Pancreas (tissue), 10 donors: Measurements from ENCODE around the gene SYNCRIP. TPM values are rescaled to one million over a fixed set of nuclear protein-coding genes. Genes with fewer than 3 reads are reported as not detected.

Experiments used
- ATAC-seq, 4 donors: fragments of 200-7000 bp; cut with Tn5 transposase; one replicate each; pipeline versions ENCODE4 v1.8.0 to v1.9.1; 2020; ENCODE audit warnings: mild to moderate bottlenecking in 4 of 4, moderate library complexity in 4 of 4
- DNase-seq, 6 donors: peaks; one replicate each; pipeline ENCODE4 v3.0.0-alpha.2; 2020
- FAIRE-seq: peaks from 2 replicates; lab custom pipeline; 2012; peaks lifted over from hg19 to GRCh38; lab: Jason Lieb, UNC
- H3K27ac ChIP-seq, 4 donors: fragments of 200-600 bp; sonication (generic); 1 replicate in 3 of 4; 2 replicates in 1 of 4; pipeline versions ENCODE4 v1.5.0 to v1.8.0; 2020
- H3K27me3 ChIP-seq, 4 donors: fragments of 200-600 bp; one replicate each; pipeline ENCODE4 v1.8.0; 2021
- H3K36me3 ChIP-seq, 3 donors: fragments of 200-600 bp; sonication (generic) in 1 of 3; one replicate each; pipeline versions ENCODE4 v1.5.0 to v1.8.0; 2020 to 2021
- H3K4me1 ChIP-seq, 3 donors: fragments of 200-600 bp; one replicate each; pipeline ENCODE4 v1.8.0; 2021
- H3K4me3 ChIP-seq, 4 donors: fragments of 200-600 bp; sonication (generic) in 2 of 4; one replicate each; pipeline versions ENCODE4 v1.5.0 to v1.8.0; 2020 to 2021
- H3K9me3 ChIP-seq, 4 donors: fragments of 200-600 bp; one replicate each; pipeline ENCODE4 v1.8.0; 2021
- CTCF ChIP-seq, 4 donors: fragments of 200-600 bp; sonication (generic) in 3 of 4; IDR thresholded peaks; one replicate each; pipeline versions ENCODE4 v1.5.0 to v1.8.0; 2021; ENCODE audit warnings: antibody characterized with exemption in 4 of 4
- WGBS, 2 donors: extraction: QIAGEN DNeasy Blood & Tissue Kit; methylation state at CpG; one replicate each; pipeline ENCODE4 v1.1.7; 2013; 5-methylcytosine and 5-hydroxymethylcytosine counted together
- intact Hi-C, 3 donors: fragments of 100-400 bp; cut with DNase I; formaldehyde crosslinking; loops; one replicate each; pipeline versions ENCODE4 v1.11.1 to v1.14.2; 2022
- polyA plus RNA-seq, 2 donors: library from polyadenylated mRNA; stranded (reverse); fragments of 200-250 nt; gene quantifications; one replicate each; pipeline ENCODE4 v1.2.3, GENCODE V29; 2013
- total RNA-seq, 6 donors: library from RNA; stranded (reverse); fragmentation: NEBNext Ultra II Directional in 4 of 6; extraction: Animal tissue kit (Norgen Biotek cat#: 25700) in 4 of 6; gene quantifications; one replicate each; pipeline versions ENCODE4 v1.2.1 to v1.2.4, GENCODE V29; 2021 to 2023
- donor health status: healthy with polysubstance abuse.
- donor health status: DM: no; HTN: no; CAD: no; lungs with moderate emphysema.
- donor health status: DM: no; HTN: no; CAD: no.
- donor health status: control.
- donor health status: control.
- donor health status: Bipolar disorder and iron deficiency.
- donor health status: DM: yes; HTN: yes; CAD: no.
- donor health status: DM: no; HTN: no; CAD: no.
- donor health status: DM: no; HTN: no; CAD: no.
- donor health status: DM: yes; HTN: yes; CAD: no.

The SYNCRIP gene
- total and polyA plus RNA-seq, 8 donors = 14.6 to 48.9 (median 34.9) TPM

- H3K4me3 ChIP-seq = no peak overlapping the region
- ATAC-seq = no peak
- no peak for FAIRE-seq
- no peak overlapping the region for H3K27ac ChIP-seq
- H3K4me1 ChIP-seq = peaks cover 3 to 7% (median 4%) of the 10 kb centered on the region in 3 donors
- no peaks in the 10 kb centered on the region for H3K27me3 ChIP-seq
- TF ChIP-seq CTCF (IDR thresholded peaks at IDR 0.05) = no peak
- H3K9me3 ChIP-seq = no peaks in the 10 kb centered on the region
- DNase-seq = no peak
- H3K36me3 ChIP-seq = no peaks in the 10 kb centered on the region
- intact Hi-C loops = loop anchor here in 2 of 3 donors (5.0 kb wide), 1 partner anchor 32 kb away; the partner anchor contains the start of gene SYNCRIP (in 2 of the 2)
Observed at GRCh38 chr6:85674604-85675003, 31.9 kb upstream of the SYNCRIP start.

- ATAC-seq (no peak), FAIRE-seq (no peak)
Observed at GRCh38 chr6:85673198-85674139, 30.8 kb upstream of the SYNCRIP start.

GRCh38 chr6:85672623-85673022 lies 29.9 kb upstream of the SYNCRIP start:
- FAIRE-seq (no peak), ATAC-seq (no peak), DNase-seq (no peak)
- TF ChIP-seq CTCF (IDR thresholded peaks at IDR 0.05) = no peak
- WGBS, 2 donors = 97% methylated on average over 4 of the region's 4 CpGs
- no peak overlapping the region for H3K27ac ChIP-seq
- H3K9me3 ChIP-seq = no peaks in the 10 kb centered on the region
- peaks cover 0 to 4% (median 0%) of the 10 kb centered on the region in 3 donors for H3K4me1 ChIP-seq
- H3K36me3 ChIP-seq = no peaks in the 10 kb centered on the region
- intact Hi-C loops = no loop called here
- no peak overlapping the region for H3K4me3 ChIP-seq
- no peaks in the 10 kb centered on the region for H3K27me3 ChIP-seq

More at GRCh38 chr6:85673198-85674139, 30.8 kb upstream of the SYNCRIP start:
- Histone ChIP-seq H3K27me3 (no peaks in the 10 kb centered on the region), H3K36me3 (no peaks in the 10 kb centered on the region), H3K27ac (no peak overlapping the region), H3K4me3 (no peak overlapping the region), H3K4me1 (peaks cover 0 to 4% (median 0%) of the 10 kb centered on the region in 3 donors), H3K9me3 (no peaks in the 10 kb centered on the region)
- DNase-seq = no peak
- 78 to 85% methylated on average over 4 of the region's 4 CpGs for WGBS, 2 donors
- TF ChIP-seq CTCF (IDR thresholded peaks at IDR 0.05) = no peak
- intact Hi-C loops = no loop called here

- TF ChIP-seq CTCF (IDR thresholded peaks at IDR 0.05) = no peak
- intact Hi-C loops = no loop called here
- no peak for ATAC-seq
- Histone ChIP-seq H3K27ac (no peak overlapping the region), H3K27me3 (no peaks in the 10 kb centered on the region), H3K36me3 (no peaks in the 10 kb centered on the region), H3K4me3 (no peak overlapping the region), H3K4me1 (peaks cover 0 to 4% (median 0%) of the 10 kb centered on the region in 3 donors), H3K9me3 (no peaks in the 10 kb centered on the region)
- DNase-seq = no peak
- FAIRE-seq = no peak
Observed at GRCh38 chr6:85672050-85672449, 29.4 kb upstream of the SYNCRIP start.

- Histone ChIP-seq H3K27me3 (no peaks in the 10 kb centered on the region), H3K9me3 (no peaks in the 10 kb centered on the region), H3K27ac (no peak overlapping the region), H3K4me3 (no peak overlapping the region), H3K4me1 (peaks cover 0 to 2% (median 0%) of the 10 kb centered on the region in 3 donors), H3K36me3 (no peaks in the 10 kb centered on the region)
- FAIRE-seq = no peak
- DNase-seq = no peak
- intact Hi-C loops = no loop called here
- ATAC-seq = no peak
- TF ChIP-seq CTCF (IDR thresholded peaks at IDR 0.05) = no peak
- WGBS, 2 donors = 68 to 69% methylated on average over 3 of the region's 3 CpGs
Observed at GRCh38 chr6:85670573-85670972, 27.9 kb upstream of the SYNCRIP start.
